HUES64 (cell line): ENCODE results near the gene TERT. TPM values are rescaled to one million over a fixed set of nuclear protein-coding genes. Genes with fewer than 3 reads are reported as not detected.
"Not testable (repeated sequence)": the region's sequence is repeated elsewhere in the genome, so short reads cannot be mapped to it uniquely, and the experiment has no call there.

ENCODE experiments used
- H3K27ac ChIP-seq: 2 replicates; pipeline ENCODE4 v1.7.0; 2013; ENCODE audit warnings: low read depth, low read length, inconsistent platforms
- H3K27me3 ChIP-seq: 2 replicates; pipeline ENCODE4 v1.6.1; 2013; ENCODE audit warnings: mild to moderate bottlenecking, low read length; ENCODE audit not compliant: insufficient read depth
- H3K36me3 ChIP-seq: 2 replicates; pipeline ENCODE4 v1.6.1; 2013; ENCODE audit warnings: mild to moderate bottlenecking, low read length; ENCODE audit not compliant: insufficient read depth
- H3K4me1 ChIP-seq: 2 replicates; pipeline ENCODE4 v1.6.1; 2013; ENCODE audit warnings: mild to moderate bottlenecking, low read length, moderate library complexity; ENCODE audit not compliant: insufficient read depth
- H3K4me3 ChIP-seq: 2 replicates; pipeline ENCODE4 v1.5.1; 2013; ENCODE audit warnings: mild to moderate bottlenecking, low read length, moderate library complexity
- H3K9ac ChIP-seq: 2 replicates; pipeline ENCODE4 v1.6.1; 2013; ENCODE audit warnings: mild to moderate bottlenecking, low read depth, low read length
- H3K9me3 ChIP-seq: 2 replicates; pipeline ENCODE4 v1.6.1; 2013; ENCODE audit warnings: low read depth, low read length; ENCODE audit not compliant: insufficient read depth
- WGBS: fragments of 150-250, 120-280 bp; methylation state at CpG from one replicate; pipeline ENCODE4 v1.1.7; 2013; ENCODE audit warnings: missing lambda C conversion rate; 5-methylcytosine and 5-hydroxymethylcytosine counted together
- polyA plus RNA-seq, 2 experiments: library from polyadenylated mRNA; stranded (reverse); fragments of 50-300 nt; gene quantifications; one replicate each; pipeline ENCODE4 v1.2.3, GENCODE V29; 2013

TERT gene
- 9.0 TPM for polyA plus RNA-seq (2013, experiment 1 of 2)
- polyA plus RNA-seq (2013, experiment 2 of 2), result 8.8 TPM

DNA sequence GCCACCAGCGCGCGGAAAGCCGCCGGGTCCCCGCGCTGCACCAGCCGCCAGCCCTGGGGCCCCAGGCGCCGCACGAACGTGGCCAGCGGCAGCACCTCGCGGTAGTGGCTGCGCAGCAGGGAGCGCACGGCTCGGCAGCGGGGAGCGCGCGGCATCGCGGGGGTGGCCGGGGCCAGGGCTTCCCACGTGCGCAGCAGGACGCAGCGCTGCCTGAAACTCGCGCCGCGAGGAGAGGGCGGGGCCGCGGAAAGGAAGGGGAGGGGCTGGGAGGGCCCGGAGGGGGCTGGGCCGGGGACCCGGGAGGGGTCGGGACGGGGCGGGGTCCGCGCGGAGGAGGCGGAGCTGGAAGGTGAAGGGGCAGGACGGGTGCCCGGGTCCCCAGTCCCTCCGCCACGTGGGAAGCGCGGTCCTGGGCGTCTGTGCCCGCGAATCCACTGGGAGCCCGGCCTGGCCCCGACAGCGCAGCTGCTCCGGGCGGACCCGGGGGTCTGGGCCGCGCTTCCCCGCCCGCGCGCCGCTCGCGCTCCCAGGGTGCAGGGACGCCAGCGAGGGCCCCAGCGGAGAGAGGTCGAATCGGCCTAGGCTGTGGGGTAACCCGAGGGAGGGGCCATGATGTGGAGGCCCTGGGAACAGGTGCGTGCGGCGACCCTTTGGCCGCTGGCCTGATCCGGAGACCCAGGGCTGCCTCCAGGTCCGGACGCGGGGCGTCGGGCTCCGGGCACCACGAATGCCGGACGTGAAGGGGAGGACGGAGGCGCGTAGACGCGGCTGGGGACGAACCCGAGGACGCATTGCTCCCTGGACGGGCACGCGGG lies at the start of gene TERT:
TERT (minus strand) TSS at position 234 of the 815 bp plus-strand sequence; CDS start at position 155, 79 bp downstream.
- Histone ChIP-seq H3K27ac (no peak within 1 kb of the TSS), H3K4me3 (peak within 1 kb of the TSS; percentile 53), H3K36me3 (no peaks in the 10 kb centered on the region), H3K4me1 (no peaks in the 10 kb centered on the region), H3K9me3 (no peaks in the 10 kb centered on the region), H3K27me3 (peaks cover 18% of the 10 kb centered on the region), H3K9ac (peak within 1 kb of the TSS; percentile 77)
- WGBS, result 2% methylated on average over 102 of the region's 102 CpGs

- peaks cover 41% of the 10 kb centered on the region for H3K36me3 ChIP-seq
- WGBS, result 11% methylated on average over 61 of the region's 61 CpGs
- H3K27ac ChIP-seq, result no peak overlapping the region
- H3K27me3 ChIP-seq, result no peaks in the 10 kb centered on the region
- H3K9ac ChIP-seq, result peak overlapping the region; percentile 82
- no peaks in the 10 kb centered on the region for H3K9me3 ChIP-seq
- H3K4me1 ChIP-seq, result no peaks in the 10 kb centered on the region
- peak overlapping the region; percentile 99 for H3K4me3 ChIP-seq
These were observed 49.3 kb upstream of the TERT start for GRCh38 chr5:1343931-1344901.

- H3K9me3 ChIP-seq, result no peaks in the 10 kb centered on the region
- no peaks in the 10 kb centered on the region for H3K4me1 ChIP-seq
- H3K27ac ChIP-seq, result no peak overlapping the region
- WGBS, result 96% methylated on average over 9 of the region's 9 CpGs
- H3K9ac ChIP-seq, result no peak overlapping the region
- H3K36me3 ChIP-seq, result peaks cover 48% of the 10 kb centered on the region
- H3K4me3 ChIP-seq, result peak overlapping the region; percentile 99; the same call in 1 of the 2 replicates
- no peaks in the 10 kb centered on the region for H3K27me3 ChIP-seq
These were observed 48.5 kb upstream of the TERT start for GRCh38 chr5:1343315-1343751.

- H3K9ac ChIP-seq, H3K9me3 ChIP-seq, H3K27ac ChIP-seq, H3K27me3 ChIP-seq, H3K4me1 ChIP-seq, H3K4me3 ChIP-seq: not testable (repeated sequence)
- peaks cover 54% of the 10 kb centered on the region for H3K36me3 ChIP-seq
- 95% methylated on average over 14 of the region's 14 CpGs for WGBS
These were observed 47.8 kb upstream of the TERT start for GRCh38 chr5:1342711-1343110.

DNA sequence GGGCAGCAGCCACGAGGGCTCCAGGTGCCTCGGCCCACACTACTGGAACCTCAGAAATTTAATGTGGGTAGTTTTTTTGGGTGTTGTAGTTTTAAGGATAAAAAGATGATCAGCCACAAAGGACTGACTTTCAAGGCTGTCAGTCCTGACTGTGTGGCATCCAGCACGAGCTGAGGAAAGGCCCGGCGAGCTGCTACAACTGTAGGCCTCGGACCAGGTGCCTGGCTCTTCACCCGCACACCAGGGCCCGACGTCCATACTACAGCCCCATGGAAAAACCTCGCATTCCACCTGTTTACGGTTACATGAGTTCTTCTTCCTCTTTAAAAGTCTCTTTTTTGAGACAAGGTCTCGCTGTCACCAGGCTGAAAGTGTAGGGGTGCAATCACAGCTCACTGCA lies 47.4 kb upstream of the TERT start:
- Histone ChIP-seq H3K36me3 (peaks cover 59% of the 10 kb centered on the region), H3K4me1 (no peaks in the 10 kb centered on the region), H3K27ac (no peak overlapping the region), H3K9ac (no peak overlapping the region), H3K27me3 (no peaks in the 10 kb centered on the region), H3K4me3 (no peak overlapping the region), H3K9me3 (no peaks in the 10 kb centered on the region)
- 95% methylated on average over 12 of the region's 12 CpGs for WGBS

GRCh38 chr5:1341863-1342262 lies 47.0 kb upstream of the TERT start:
- no peaks in the 10 kb centered on the region for H3K9me3 ChIP-seq
- no peak overlapping the region for H3K27ac ChIP-seq
- no peaks in the 10 kb centered on the region for H3K4me1 ChIP-seq
- no peaks in the 10 kb centered on the region for H3K27me3 ChIP-seq
- no peak overlapping the region for H3K9ac ChIP-seq
- peaks cover 63% of the 10 kb centered on the region for H3K36me3 ChIP-seq
- no peak overlapping the region for H3K4me3 ChIP-seq
- WGBS, result 95% methylated on average over 15 of the region's 15 CpGs

- 90% methylated on average over 16 of the region's 17 CpGs for WGBS
- peaks cover 83% of the 10 kb centered on the region for H3K36me3 ChIP-seq
- not testable (repeated sequence) for H3K4me1 ChIP-seq
These were observed 44.9 kb upstream of the TERT start for GRCh38 chr5:1339818-1340210.

DNA sequence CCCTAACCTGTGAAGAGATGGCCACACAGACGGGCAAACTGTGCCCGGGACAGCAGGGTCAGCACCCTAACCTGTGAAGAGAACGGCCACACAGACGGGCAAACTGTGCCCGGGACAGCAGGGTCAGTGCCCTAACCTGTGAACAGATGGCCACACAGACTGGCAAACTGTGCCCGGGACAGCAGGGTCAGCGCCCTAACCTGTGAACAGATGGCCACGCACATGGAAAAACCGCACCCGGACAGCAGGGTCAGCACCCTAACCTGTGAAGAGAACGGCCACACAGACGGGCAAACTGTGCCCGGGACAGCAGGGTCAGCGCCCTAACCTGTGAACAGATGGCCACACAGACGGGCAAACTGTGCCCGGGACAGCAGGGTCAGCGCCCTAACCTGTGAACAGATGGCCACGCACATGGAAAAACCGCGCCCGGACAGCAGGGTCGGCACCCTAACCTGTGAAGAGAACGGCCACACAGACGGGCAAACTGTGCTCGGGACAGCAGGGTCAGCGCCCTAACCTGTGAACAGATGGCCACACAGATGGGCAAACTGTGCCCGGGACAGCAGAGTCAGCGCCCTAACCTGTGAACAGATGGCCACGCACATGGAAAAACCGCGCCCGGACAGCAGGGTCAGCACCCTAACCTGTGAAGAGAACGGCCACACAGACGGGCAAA lies 44.4 kb upstream of the TERT start:
- H3K9ac ChIP-seq, H3K4me1 ChIP-seq, H3K4me3 ChIP-seq, H3K9me3 ChIP-seq, H3K27ac ChIP-seq, H3K27me3 ChIP-seq: not testable (repeated sequence)
- 94% methylated on average over 27 of the region's 34 CpGs for WGBS
- H3K36me3 ChIP-seq, result peaks cover 87% of the 10 kb centered on the region

More at GRCh38 chr5:1339818-1340210, 44.9 kb upstream of the TERT start:
- not testable (repeated sequence) for H3K27me3 ChIP-seq, H3K4me3 ChIP-seq, H3K9me3 ChIP-seq, H3K9ac ChIP-seq, H3K27ac ChIP-seq

GRCh38 chr5:1338506-1339070 lies 43.7 kb upstream of the TERT start:
- WGBS, result 97% methylated on average over 22 of the region's 22 CpGs
- peaks cover 91% of the 10 kb centered on the region for H3K36me3 ChIP-seq
- no peaks in the 10 kb centered on the region for H3K9me3 ChIP-seq
- H3K9ac ChIP-seq, result no peak overlapping the region
- no peak overlapping the region for H3K4me3 ChIP-seq
- no peak overlapping the region for H3K27ac ChIP-seq
- no peaks in the 10 kb centered on the region for H3K4me1 ChIP-seq
- no peaks in the 10 kb centered on the region for H3K27me3 ChIP-seq

GRCh38 chr5:1338196-1338490 lies 43.3 kb upstream of the TERT start:
- Histone ChIP-seq H3K9me3 (no peaks in the 10 kb centered on the region), H3K27ac (no peak overlapping the region), H3K27me3 (no peaks in the 10 kb centered on the region), H3K4me3 (no peak overlapping the region), H3K4me1 (no peaks in the 10 kb centered on the region), H3K36me3 (peaks cover 91% of the 10 kb centered on the region), H3K9ac (no peak overlapping the region)
- 96% methylated on average over 11 of the region's 12 CpGs for WGBS
